Colonic mucosa (tissue), 4 donors: ENCODE data around the gene EPC1. TPM values are rescaled to one million over a fixed set of nuclear protein-coding genes. Genes with fewer than 3 reads are reported as not detected.

Experiments used
- DNase-seq: peaks from one replicate; pipeline ENCODE4 v3.0.0-alpha.2; 2020
- H3K27ac ChIP-seq: fragments of 200-600 bp; one replicate; pipeline ENCODE4 v1.8.0; 2021
- H3K27me3 ChIP-seq: fragments of 200-600 bp; one replicate; pipeline ENCODE4 v1.8.0; 2021
- H3K36me3 ChIP-seq: fragments of 200-600 bp; one replicate; pipeline ENCODE4 v1.8.0; 2021
- H3K4me1 ChIP-seq: fragments of 200-600 bp; one replicate; pipeline ENCODE4 v1.8.0; 2021; ENCODE audit warnings: mild to moderate bottlenecking
- H3K4me3 ChIP-seq: fragments of 200-600 bp; one replicate; pipeline ENCODE4 v1.8.0; 2021
- H3K9ac ChIP-seq, 2 donors: one replicate each; pipeline ENCODE4 v1.7.0; 2013; ENCODE audit warnings: control low read depth in 2 of 2, low read depth in 2 of 2, low read length in 2 of 2
- H3K9me3 ChIP-seq: fragments of 200-600 bp; one replicate; pipeline ENCODE4 v1.8.0; 2021
- CTCF ChIP-seq: fragments of 200-600 bp; IDR thresholded peaks from one replicate; pipeline ENCODE4 v1.8.0; 2022; ENCODE audit warnings: antibody characterized with exemption, mild to moderate bottlenecking
- intact Hi-C: fragments of 100-400 bp; cut with DNase I; formaldehyde crosslinking; loops from one replicate; pipeline ENCODE4 v1.14.1; 2022
- total RNA-seq, 2 donors: library from RNA; stranded (reverse); fragmentation: NEBNext Ultra II Directional in 1 of 2; extraction: Animal tissue kit (Norgen Biotek cat#: 25700) in 1 of 2; gene quantifications; one replicate each; pipeline ENCODE4 v1.2.1, GENCODE V29; 2021
- donor health status: healthy.
- donor health status: DM: no; HTN: no; CAD: no.
- donor health status: DM: no; HTN: no; CAD: no.

Gene EPC1
- total RNA-seq, 2 donors from 2014 or later, result 24.5 to 30.9 TPM

GRCh38 chr10:32374605-32375004 is 27.6 kb upstream of the EPC1 start:
- no peak for TF ChIP-seq CTCF
- intact Hi-C loops, result no loop called here
- Histone ChIP-seq H3K4me3 (no peak overlapping the region), H3K36me3 (no peaks in the 10 kb centered on the region), H3K27ac (no peak overlapping the region), H3K9me3 (no peaks in the 10 kb centered on the region), H3K27me3 (no peaks in the 10 kb centered on the region), H3K9ac (no peak overlapping the region), H3K4me1 (peaks cover 5% of the 10 kb centered on the region)
- no peak for DNase-seq

GRCh38 chr10:32373496-32373895 is 26.5 kb upstream of the EPC1 start:
- H3K9me3 ChIP-seq, result no peaks in the 10 kb centered on the region
- no peak overlapping the region for H3K27ac ChIP-seq
- no peak overlapping the region for H3K9ac ChIP-seq
- no peak for DNase-seq
- H3K36me3 ChIP-seq, result no peaks in the 10 kb centered on the region
- TF ChIP-seq CTCF, result no peak
- no peaks in the 10 kb centered on the region for H3K27me3 ChIP-seq
- intact Hi-C loops, result no loop called here
- H3K4me1 ChIP-seq, result peaks cover 5% of the 10 kb centered on the region
- no peak overlapping the region for H3K4me3 ChIP-seq

- no peak for DNase-seq
- intact Hi-C loops, result no loop called here
- Histone ChIP-seq H3K4me1 (peaks cover 5% of the 10 kb centered on the region), H3K27ac (no peak overlapping the region), H3K4me3 (no peak overlapping the region), H3K9ac (no peak overlapping the region), H3K27me3 (no peaks in the 10 kb centered on the region), H3K36me3 (no peaks in the 10 kb centered on the region), H3K9me3 (no peaks in the 10 kb centered on the region)
- no peak for TF ChIP-seq CTCF
Measured at GRCh38 chr10:32373031-32373430, 26.1 kb upstream of the EPC1 start.

- Histone ChIP-seq H3K4me1 (peaks cover 5% of the 10 kb centered on the region), H3K27me3 (no peaks in the 10 kb centered on the region), H3K36me3 (no peaks in the 10 kb centered on the region), H3K9ac (no peak overlapping the region), H3K4me3 (no peak overlapping the region), H3K27ac (no peak overlapping the region), H3K9me3 (no peaks in the 10 kb centered on the region)
- no peak for DNase-seq
- intact Hi-C loops, result no loop called here
- TF ChIP-seq CTCF, result no peak
Measured at GRCh38 chr10:32372000-32372875, 25.3 kb upstream of the EPC1 start.

GRCh38 chr10:32371101-32371500 is 24.1 kb upstream of the EPC1 start:
- TF ChIP-seq CTCF, result no peak
- intact Hi-C loops, result no loop called here
- no peaks in the 10 kb centered on the region for H3K27me3 ChIP-seq
- H3K9ac ChIP-seq, result no peak overlapping the region
- H3K4me1 ChIP-seq, result peaks cover 5% of the 10 kb centered on the region
- DNase-seq, result no peak
- no peak overlapping the region for H3K27ac ChIP-seq
- no peaks in the 10 kb centered on the region for H3K9me3 ChIP-seq
- H3K36me3 ChIP-seq, result no peaks in the 10 kb centered on the region
- no peak overlapping the region for H3K4me3 ChIP-seq
